ELR (cell line): Measurements from ENCODE around the gene AMPD1.

Experiments
- DNase-seq: peaks from one replicate; pipeline ENCODE4 v3.0.0-alpha.2; 2015; ENCODE audit warnings: low read depth

Gene AMPD1

DNA sequence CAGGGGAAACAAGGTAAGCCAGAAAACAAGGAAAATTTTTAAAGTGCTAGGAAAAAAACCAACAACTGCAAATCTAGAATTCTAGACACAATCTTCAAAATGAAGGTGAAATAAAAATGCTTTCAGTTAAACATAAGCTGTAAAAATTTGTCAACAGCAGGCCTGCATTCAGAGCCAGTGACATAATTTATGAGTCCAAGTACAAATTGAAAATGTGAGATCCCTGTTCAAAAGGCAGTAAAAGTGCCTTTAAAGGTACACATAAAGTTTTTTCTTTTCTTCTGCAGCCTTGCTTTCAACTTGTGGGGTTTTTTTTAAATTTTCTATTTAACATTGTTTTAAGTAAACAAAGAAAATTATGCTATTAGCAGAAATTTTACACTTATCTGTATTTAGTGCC lies 62.9 kb downstream of the AMPD1 start:
- no peak for DNase-seq

DNA sequence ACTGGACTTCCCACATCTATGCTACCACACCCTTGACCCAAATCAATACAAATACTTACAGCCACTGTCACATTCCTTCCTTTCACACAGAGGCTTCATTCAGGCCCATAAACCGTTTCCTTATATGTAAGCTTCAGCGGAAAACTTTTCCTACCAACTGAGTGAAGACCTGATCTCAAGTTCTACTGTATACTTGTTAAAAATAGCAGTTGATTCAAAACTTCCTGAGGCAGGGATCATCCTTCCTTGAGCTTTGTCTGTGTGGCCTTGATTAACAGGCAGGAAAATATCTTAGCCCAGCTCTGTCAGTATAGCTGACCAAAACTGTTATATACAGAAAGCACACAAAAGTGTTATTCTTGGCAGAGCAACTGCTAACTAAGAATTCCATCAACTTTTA lies 68.2 kb downstream of the AMPD1 start:
- no peak for DNase-seq

DNA sequence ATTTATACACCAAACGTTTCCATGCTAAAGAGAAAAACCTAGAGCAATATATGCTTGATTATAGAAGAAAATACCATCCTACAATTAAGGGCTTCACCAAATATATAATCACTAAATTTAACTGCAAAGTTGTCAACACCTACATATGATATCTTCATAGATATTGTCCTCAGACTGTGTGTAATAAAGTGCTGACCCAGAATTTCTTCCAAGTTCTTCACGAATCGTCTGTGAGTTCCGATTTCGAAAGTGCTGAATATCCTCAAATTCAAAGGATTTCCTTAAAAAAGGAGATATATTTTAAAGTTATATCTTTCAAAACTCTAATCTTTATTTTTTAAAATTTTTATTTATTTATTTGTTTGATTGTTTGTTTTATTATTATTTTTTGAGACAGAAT lies 72.0 kb downstream of the AMPD1 start:
- no peak for DNase-seq
